Measurements from ENCODE around the gene SRRT. TPM values are rescaled to one million over a fixed set of nuclear protein-coding genes. Genes with fewer than 3 reads are reported as not detected.

SRRT gene
- polyA plus RNA-seq, 1 donor from 2014 or later: 59.9 TPM

DNA sequence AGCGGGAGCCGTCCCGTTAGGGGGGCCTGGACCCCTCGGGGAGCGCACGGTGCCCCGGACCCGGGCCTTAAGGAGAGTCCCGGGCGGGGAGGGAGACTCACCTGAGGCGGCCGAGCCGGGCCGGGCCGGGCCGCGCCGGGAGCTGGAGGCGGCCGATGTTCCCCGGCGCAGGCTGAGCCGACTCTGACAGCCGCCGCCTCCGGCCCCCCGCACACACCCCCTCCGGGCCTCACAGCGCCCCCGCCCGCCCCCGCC, 20.7 kb downstream of the SRRT start, which contains the start of gene ACHE:
Gene ACHE (minus strand): TSS at position 188 of the 255 bp plus-strand sequence. CDS start 1,656 bp downstream, outside the sequence.
- H3K79me2 ChIP-seq (replicated peaks; ENCODE audit: insufficient read depth, low read length): no peaks in the 10 kb centered on the region
- H2AFZ ChIP-seq (ENCODE audit: low read depth, low read length): peak within 1 kb of the TSS; percentile 14
- H4K20me1 ChIP-seq (ENCODE audit: insufficient read depth): no peaks in the 10 kb centered on the region
- no peaks in the 10 kb centered on the region for H3K9me2 ChIP-seq (ENCODE audit: insufficient read depth, low read length)
- H3K9ac ChIP-seq (ENCODE audit: low read length): peak within 1 kb of the TSS; percentile 70
- H3K27me3 ChIP-seq (ENCODE audit: insufficient read depth, low read depth, low read length): peaks cover 31% of the 10 kb centered on the region
- no peaks in the 10 kb centered on the region for H3K36me3 ChIP-seq (ENCODE audit: insufficient read depth, low read length)
- TF ChIP-seq EZH2 (IDR thresholded peaks at IDR 0.05; ENCODE audit: borderline replicate concordance, insufficient read depth, low read length, poor library complexity, severe bottlenecking): peak; percentile 7
- TF ChIP-seq, protein P1, sequence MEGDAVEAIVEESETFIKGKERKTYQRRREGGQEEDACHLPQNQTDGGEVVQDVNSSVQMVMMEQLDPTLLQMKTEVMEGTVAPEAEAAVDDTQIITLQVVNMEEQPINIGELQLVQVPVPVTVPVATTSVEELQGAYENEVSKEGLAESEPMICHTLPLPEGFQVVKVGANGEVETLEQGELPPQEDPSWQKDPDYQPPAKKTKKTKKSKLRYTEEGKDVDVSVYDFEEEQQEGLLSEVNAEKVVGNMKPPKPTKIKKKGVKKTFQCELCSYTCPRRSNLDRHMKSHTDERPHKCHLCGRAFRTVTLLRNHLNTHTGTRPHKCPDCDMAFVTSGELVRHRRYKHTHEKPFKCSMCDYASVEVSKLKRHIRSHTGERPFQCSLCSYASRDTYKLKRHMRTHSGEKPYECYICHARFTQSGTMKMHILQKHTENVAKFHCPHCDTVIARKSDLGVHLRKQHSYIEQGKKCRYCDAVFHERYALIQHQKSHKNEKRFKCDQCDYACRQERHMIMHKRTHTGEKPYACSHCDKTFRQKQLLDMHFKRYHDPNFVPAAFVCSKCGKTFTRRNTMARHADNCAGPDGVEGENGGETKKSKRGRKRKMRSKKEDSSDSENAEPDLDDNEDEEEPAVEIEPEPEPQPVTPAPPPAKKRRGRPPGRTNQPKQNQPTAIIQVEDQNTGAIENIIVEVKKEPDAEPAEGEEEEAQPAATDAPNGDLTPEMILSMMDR (IDR thresholded peaks at IDR 0.05; ENCODE audit: poor library complexity, severe bottlenecking): no peak
- H3K4me3 ChIP-seq (ENCODE audit: low read length): peak within 1 kb of the TSS; percentile 72
- peak within 1 kb of the TSS; percentile 49 for H3K27ac ChIP-seq (ENCODE audit: low read length)
- peak within 1 kb of the TSS; percentile 84 for H3K4me2 ChIP-seq (ENCODE audit: low read length)
- no peaks in the 10 kb centered on the region for H3K9me3 ChIP-seq (ENCODE audit: low read length)
- no peaks in the 10 kb centered on the region for H3F3A ChIP-seq (ENCODE audit: insufficient read depth, low read length, poor library complexity, severe bottlenecking)

DNA sequence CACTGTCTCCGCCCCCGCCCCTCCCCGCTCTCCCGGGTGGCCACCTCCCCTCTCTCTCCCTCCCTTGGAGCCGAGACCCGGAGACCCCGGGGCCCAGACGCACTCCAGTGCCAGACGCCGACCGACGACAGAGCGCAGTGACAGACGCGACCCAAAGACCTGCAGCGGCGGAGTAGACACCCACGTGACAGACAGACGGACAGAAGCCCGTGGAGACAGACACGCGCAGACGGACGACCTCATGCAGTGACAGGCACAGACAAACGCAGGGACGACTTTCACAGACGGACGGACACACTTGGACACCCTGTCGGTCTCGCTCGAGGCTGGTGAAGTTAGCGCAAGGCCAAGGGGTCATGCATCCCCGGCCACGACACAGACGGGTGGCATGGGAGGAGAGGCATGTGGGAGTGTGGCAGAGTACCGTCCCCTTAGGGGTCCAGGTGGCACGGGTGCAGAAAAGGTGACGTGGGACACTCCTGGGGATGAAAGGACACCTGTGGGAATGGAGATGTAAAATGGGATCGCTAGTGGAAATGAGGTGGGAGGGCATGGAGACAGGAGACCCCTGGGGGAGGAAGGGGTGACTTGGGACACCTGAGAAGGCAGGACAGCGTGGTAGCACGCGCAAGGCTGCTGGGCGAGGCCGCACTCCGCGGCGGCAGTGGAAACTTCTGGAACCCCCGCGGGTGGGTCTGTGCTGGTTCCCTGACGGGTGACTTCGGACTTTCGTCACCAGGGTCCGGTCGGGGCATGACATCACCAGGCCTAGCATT, 21.2 kb downstream of the SRRT start:
- Histone ChIP-seq H4K20me1 (ENCODE audit: insufficient read depth) (no peaks in the 10 kb centered on the region), H2AFZ (ENCODE audit: low read depth, low read length) (peak overlapping the region; percentile 14), H3K4me3 (ENCODE audit: low read length) (peak overlapping the region; percentile 72), H3K4me2 (ENCODE audit: low read length) (peak overlapping the region; percentile 48), H3K27me3 (ENCODE audit: insufficient read depth, low read depth, low read length) (peaks cover 28% of the 10 kb centered on the region), H3K9ac (ENCODE audit: low read length) (peak overlapping the region; percentile 70), H3K27ac (ENCODE audit: low read length) (peak overlapping the region; percentile 49), H3F3A (ENCODE audit: insufficient read depth, low read length, poor library complexity, severe bottlenecking) (no peaks in the 10 kb centered on the region), H3K9me2 (ENCODE audit: insufficient read depth, low read length) (no peaks in the 10 kb centered on the region), H3K36me3 (ENCODE audit: insufficient read depth, low read length) (no peaks in the 10 kb centered on the region), H3K79me2 (replicated peaks; ENCODE audit: insufficient read depth, low read length) (no peaks in the 10 kb centered on the region), H3K9me3 (ENCODE audit: low read length) (no peaks in the 10 kb centered on the region)
- TF ChIP-seq EP300 (conservative IDR thresholded peaks at IDR 0.05; ENCODE audit: poor library complexity, severe bottlenecking) (peak; percentile 4), RAD21 (conservative IDR thresholded peaks at IDR 0.05) (no peak), MXI1 (conservative IDR thresholded peaks at IDR 0.05; ENCODE audit: poor library complexity, severe bottlenecking) (no peak), SMC3 (conservative IDR thresholded peaks at IDR 0.05; ENCODE audit: poor library complexity) (no peak), EZH2 (IDR thresholded peaks at IDR 0.05; ENCODE audit: borderline replicate concordance, insufficient read depth, low read length, poor library complexity, severe bottlenecking) (peak; percentile 55), POLR2AphosphoS5 (IDR thresholded peaks at IDR 0.05) (peak; percentile 29), TAF1 (IDR thresholded peaks at IDR 0.05; ENCODE audit: low read depth) (no peak)
- TF ChIP-seq, protein P1 (IDR thresholded peaks at IDR 0.05; ENCODE audit: poor library complexity, severe bottlenecking): no peak
- TF ChIP-seq, protein P2, sequence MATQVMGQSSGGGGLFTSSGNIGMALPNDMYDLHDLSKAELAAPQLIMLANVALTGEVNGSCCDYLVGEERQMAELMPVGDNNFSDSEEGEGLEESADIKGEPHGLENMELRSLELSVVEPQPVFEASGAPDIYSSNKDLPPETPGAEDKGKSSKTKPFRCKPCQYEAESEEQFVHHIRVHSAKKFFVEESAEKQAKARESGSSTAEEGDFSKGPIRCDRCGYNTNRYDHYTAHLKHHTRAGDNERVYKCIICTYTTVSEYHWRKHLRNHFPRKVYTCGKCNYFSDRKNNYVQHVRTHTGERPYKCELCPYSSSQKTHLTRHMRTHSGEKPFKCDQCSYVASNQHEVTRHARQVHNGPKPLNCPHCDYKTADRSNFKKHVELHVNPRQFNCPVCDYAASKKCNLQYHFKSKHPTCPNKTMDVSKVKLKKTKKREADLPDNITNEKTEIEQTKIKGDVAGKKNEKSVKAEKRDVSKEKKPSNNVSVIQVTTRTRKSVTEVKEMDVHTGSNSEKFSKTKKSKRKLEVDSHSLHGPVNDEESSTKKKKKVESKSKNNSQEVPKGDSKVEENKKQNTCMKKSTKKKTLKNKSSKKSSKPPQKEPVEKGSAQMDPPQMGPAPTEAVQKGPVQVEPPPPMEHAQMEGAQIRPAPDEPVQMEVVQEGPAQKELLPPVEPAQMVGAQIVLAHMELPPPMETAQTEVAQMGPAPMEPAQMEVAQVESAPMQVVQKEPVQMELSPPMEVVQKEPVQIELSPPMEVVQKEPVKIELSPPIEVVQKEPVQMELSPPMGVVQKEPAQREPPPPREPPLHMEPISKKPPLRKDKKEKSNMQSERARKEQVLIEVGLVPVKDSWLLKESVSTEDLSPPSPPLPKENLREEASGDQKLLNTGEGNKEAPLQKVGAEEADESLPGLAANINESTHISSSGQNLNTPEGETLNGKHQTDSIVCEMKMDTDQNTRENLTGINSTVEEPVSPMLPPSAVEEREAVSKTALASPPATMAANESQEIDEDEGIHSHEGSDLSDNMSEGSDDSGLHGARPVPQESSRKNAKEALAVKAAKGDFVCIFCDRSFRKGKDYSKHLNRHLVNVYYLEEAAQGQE (IDR thresholded peaks at IDR 0.05; ENCODE audit: borderline replicate concordance): no peak

All from neural cell (in vitro differentiated cells).